HepG2 (cell line): ENCODE results near the gene KRTAP5-6. TPM values are rescaled to one million over a fixed set of nuclear protein-coding genes. Genes with fewer than 3 reads are reported as not detected.
A peak's percentile ranks its signal among the peaks of the same experiment; 100 is the strongest.

Experiments used
- AKAP8 ChIP-seq: sonication (generic); formaldehyde crosslinking; IDR thresholded peaks from 2 replicates; pipeline ENCODE4 v1.5.1; 2020; ENCODE audit warnings: mild to moderate bottlenecking, missing genetic modification reagents
- CCAR2 ChIP-seq: fragments of 200-400 bp; formaldehyde crosslinking; optimal IDR thresholded peaks from 2 replicates; pipeline ENCODE3; 2018; ENCODE audit warnings: low read depth, mild to moderate bottlenecking, low read length, moderate library complexity
- DPF2 ChIP-seq: sonication (generic); formaldehyde crosslinking; IDR thresholded peaks from 2 replicates; pipeline ENCODE4 v1.4.0; 2020; ENCODE audit warnings: mild to moderate bottlenecking, low read depth, missing genetic modification reagents, borderline replicate concordance
- EP300 ChIP-seq, 3 experiments: sonication (generic) in 1 of 3; formaldehyde crosslinking in 1 of 3; IDR thresholded peaks; 2 replicates each; pipeline versions ENCODE4 v1.5.1 to v1.6.1; 2011 to 2020; ENCODE audit warnings: low read depth in 2 of 3, low read length in 2 of 3, borderline replicate concordance in 1 of 3, improper control_type of control experiment in 1 of 3, mild to moderate bottlenecking in 1 of 3, missing genetic modification reagents in 1 of 3, moderate library complexity in 1 of 3
- HOXD1 ChIP-seq: sonication (generic); formaldehyde crosslinking; IDR thresholded peaks from 2 replicates; pipeline ENCODE4 v1.5.0; 2020; ENCODE audit warnings: missing genetic modification reagents
- KAT2B ChIP-seq: fragments of 150-350 bp; IDR thresholded peaks from 2 replicates; pipeline ENCODE4 v1.6.1; 2014; ENCODE audit warnings: low read depth, low read length, borderline replicate concordance
- KDM6A ChIP-seq: IDR thresholded peaks from 2 replicates; pipeline ENCODE4 v1.6.1; 2016; ENCODE audit warnings: low read depth
- NKX3-1 ChIP-seq: sonication (generic); formaldehyde crosslinking; IDR thresholded peaks from 2 replicates; pipeline ENCODE4 v1.5.0; 2020; ENCODE audit warnings: missing genetic modification reagents
- SOX13 ChIP-seq, 3 experiments: fragments of 450-650 bp in 1 of 3; sonication (generic) in 1 of 3; formaldehyde crosslinking in 1 of 3; IDR thresholded peaks in 2 of 3; conservative IDR thresholded peaks in 1 of 3; 2 replicates each; pipeline versions ENCODE4 v1.5.0 to v1.6.1; 2016 to 2020; ENCODE audit warnings: antibody characterized with exemption in 1 of 3, mild to moderate bottlenecking in 1 of 3, missing compliant biosample characterization in 1 of 3, missing genetic modification reagents in 1 of 3, moderate library complexity in 1 of 3
- TBX3 ChIP-seq: fragments of 450-650 bp; IDR thresholded peaks from 2 replicates; pipeline ENCODE4 v1.6.1; 2017; ENCODE audit warnings: antibody characterized with exemption, mild to moderate bottlenecking, inconsistent platforms, borderline replicate concordance
- TRAFD1 ChIP-seq: sonication (generic); formaldehyde crosslinking; IDR thresholded peaks from 2 replicates; pipeline ENCODE4 v1.5.1; 2020; ENCODE audit warnings: missing genetic modification reagents, mild to moderate bottlenecking, borderline replicate concordance
- polyA plus RNA-seq, 8 experiments: library from polyadenylated mRNA; depleted of rRNA in 3 of 8; stranded (reverse) in 7 of 8; unstranded in 1 of 8; fragments of >200 nt; fragmentation: Illumina TruSeq in 4 of 8; extraction: Trizol in 4 of 8; gene quantifications; 2 replicates each; pipeline versions ENCODE4 v1.2.1 to v1.2.3, GENCODE V29; 2011 to 2016; ENCODE audit warnings: low read depth in 4 of 8, missing spikeins in 1 of 8, mixed read lengths in 1 of 8; ENCODE audit not compliant: insufficient read depth in 1 of 8
- total RNA-seq, 5 experiments: library from RNA; depleted of rRNA; stranded (reverse); fragments of >200 nt; fragmentation: Illumina TruSeq; extraction: Trizol; gene quantifications; 2 replicates each; pipeline ENCODE4 v1.2.3, GENCODE V29; 2016; ENCODE audit warnings: low read depth in 1 of 5
- TF ChIP-seq, protein P1 (sequence below): sonication (generic); formaldehyde crosslinking; IDR thresholded peaks from 2 replicates; pipeline ENCODE4 v1.9.0; 2021; ENCODE audit warnings: mild to moderate bottlenecking, missing genetic modification reagents
- TF ChIP-seq, protein P2 (sequence below): sonication (generic); formaldehyde crosslinking; conservative IDR thresholded peaks from 2 replicates; pipeline ENCODE4 v1.8.1; 2023; ENCODE audit warnings: missing genetic modification reagents
- TF ChIP-seq, protein P3 (sequence below): sonication (generic); formaldehyde crosslinking; IDR thresholded peaks from 2 replicates; pipeline ENCODE4 v1.4.0; 2020; ENCODE audit warnings: mild to moderate bottlenecking, missing genetic modification reagents

Gene KRTAP5-6
- total and polyA plus RNA-seq, 2 of the 13 experiments (the other 11 are each of a cell fraction or from before 2014, with no cell fraction given) = not detected

GRCh38 chr11:1660111-1660867 is 36.7 kb upstream of the KRTAP5-6 start (continued):
- TF ChIP-seq TRAFD1 (no peak), KAT2B (no peak), HOXD1 (CRISPR knock-in tag) (no peak), KDM6A (CRISPR knock-in tag) (no peak), CCAR2 (no peak), TBX3 (no peak), AKAP8 (no peak), SOX13 (IDR thresholded peaks at IDR 0.05) (no peak), SOX13 (CRISPR knock-in tag; conservative IDR thresholded peaks at IDR 0.05 in 1 of 2, IDR thresholded peaks at IDR 0.05 in 1 of 2) (no peak), DPF2 (no peak), EP300 (IDR thresholded peaks at IDR 0.05; ENCODE audit: low read depth in 2 of 2, low read length in 2 of 2) (no peak), EP300 (CRISPR knock-in tag; IDR thresholded peaks at IDR 0.05; ENCODE audit: borderline replicate concordance) (no peak), NKX3-1 (CRISPR knock-in tag) (no peak)
- TF ChIP-seq, protein P1, sequence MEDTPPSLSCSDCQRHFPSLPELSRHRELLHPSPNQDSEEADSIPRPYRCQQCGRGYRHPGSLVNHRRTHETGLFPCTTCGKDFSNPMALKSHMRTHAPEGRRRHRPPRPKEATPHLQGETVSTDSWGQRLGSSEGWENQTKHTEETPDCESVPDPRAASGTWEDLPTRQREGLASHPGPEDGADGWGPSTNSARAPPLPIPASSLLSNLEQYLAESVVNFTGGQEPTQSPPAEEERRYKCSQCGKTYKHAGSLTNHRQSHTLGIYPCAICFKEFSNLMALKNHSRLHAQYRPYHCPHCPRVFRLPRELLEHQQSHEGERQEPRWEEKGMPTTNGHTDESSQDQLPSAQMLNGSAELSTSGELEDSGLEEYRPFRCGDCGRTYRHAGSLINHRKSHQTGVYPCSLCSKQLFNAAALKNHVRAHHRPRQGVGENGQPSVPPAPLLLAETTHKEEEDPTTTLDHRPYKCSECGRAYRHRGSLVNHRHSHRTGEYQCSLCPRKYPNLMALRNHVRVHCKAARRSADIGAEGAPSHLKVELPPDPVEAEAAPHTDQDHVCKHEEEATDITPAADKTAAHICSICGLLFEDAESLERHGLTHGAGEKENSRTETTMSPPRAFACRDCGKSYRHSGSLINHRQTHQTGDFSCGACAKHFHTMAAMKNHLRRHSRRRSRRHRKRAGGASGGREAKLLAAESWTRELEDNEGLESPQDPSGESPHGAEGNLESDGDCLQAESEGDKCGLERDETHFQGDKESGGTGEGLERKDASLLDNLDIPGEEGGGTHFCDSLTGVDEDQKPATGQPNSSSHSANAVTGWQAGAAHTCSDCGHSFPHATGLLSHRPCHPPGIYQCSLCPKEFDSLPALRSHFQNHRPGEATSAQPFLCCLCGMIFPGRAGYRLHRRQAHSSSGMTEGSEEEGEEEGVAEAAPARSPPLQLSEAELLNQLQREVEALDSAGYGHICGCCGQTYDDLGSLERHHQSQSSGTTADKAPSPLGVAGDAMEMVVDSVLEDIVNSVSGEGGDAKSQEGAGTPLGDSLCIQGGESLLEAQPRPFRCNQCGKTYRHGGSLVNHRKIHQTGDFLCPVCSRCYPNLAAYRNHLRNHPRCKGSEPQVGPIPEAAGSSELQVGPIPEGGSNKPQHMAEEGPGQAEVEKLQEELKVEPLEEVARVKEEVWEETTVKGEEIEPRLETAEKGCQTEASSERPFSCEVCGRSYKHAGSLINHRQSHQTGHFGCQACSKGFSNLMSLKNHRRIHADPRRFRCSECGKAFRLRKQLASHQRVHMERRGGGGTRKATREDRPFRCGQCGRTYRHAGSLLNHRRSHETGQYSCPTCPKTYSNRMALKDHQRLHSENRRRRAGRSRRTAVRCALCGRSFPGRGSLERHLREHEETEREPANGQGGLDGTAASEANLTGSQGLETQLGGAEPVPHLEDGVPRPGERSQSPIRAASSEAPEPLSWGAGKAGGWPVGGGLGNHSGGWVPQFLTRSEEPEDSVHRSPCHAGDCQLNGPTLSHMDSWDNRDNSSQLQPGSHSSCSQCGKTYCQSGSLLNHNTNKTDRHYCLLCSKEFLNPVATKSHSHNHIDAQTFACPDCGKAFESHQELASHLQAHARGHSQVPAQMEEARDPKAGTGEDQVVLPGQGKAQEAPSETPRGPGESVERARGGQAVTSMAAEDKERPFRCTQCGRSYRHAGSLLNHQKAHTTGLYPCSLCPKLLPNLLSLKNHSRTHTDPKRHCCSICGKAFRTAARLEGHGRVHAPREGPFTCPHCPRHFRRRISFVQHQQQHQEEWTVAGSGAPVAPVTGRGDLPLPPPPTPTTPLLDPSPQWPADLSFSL (CRISPR knock-in tag) = peak; percentile 26; the same call in 1 of the 2 replicates
- TF ChIP-seq, protein P2, sequence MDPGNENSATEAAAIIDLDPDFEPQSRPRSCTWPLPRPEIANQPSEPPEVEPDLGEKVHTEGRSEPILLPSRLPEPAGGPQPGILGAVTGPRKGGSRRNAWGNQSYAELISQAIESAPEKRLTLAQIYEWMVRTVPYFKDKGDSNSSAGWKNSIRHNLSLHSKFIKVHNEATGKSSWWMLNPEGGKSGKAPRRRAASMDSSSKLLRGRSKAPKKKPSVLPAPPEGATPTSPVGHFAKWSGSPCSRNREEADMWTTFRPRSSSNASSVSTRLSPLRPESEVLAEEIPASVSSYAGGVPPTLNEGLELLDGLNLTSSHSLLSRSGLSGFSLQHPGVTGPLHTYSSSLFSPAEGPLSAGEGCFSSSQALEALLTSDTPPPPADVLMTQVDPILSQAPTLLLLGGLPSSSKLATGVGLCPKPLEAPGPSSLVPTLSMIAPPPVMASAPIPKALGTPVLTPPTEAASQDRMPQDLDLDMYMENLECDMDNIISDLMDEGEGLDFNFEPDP (CRISPR knock-in tag) = no peak
- TF ChIP-seq, protein P3, sequence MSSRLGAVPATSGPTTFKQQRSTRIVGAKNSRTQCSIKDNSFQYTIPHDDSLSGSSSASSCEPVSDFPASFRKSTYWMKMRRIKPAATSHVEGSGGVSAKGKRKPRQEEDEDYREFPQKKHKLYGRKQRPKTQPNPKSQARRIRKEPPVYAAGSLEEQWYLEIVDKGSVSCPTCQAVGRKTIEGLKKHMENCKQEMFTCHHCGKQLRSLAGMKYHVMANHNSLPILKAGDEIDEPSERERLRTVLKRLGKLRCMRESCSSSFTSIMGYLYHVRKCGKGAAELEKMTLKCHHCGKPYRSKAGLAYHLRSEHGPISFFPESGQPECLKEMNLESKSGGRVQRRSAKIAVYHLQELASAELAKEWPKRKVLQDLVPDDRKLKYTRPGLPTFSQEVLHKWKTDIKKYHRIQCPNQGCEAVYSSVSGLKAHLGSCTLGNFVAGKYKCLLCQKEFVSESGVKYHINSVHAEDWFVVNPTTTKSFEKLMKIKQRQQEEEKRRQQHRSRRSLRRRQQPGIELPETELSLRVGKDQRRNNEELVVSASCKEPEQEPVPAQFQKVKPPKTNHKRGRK (CRISPR knock-in tag) = no peak
